Measurements from ENCODE around the gene ASIC2.

DNA sequence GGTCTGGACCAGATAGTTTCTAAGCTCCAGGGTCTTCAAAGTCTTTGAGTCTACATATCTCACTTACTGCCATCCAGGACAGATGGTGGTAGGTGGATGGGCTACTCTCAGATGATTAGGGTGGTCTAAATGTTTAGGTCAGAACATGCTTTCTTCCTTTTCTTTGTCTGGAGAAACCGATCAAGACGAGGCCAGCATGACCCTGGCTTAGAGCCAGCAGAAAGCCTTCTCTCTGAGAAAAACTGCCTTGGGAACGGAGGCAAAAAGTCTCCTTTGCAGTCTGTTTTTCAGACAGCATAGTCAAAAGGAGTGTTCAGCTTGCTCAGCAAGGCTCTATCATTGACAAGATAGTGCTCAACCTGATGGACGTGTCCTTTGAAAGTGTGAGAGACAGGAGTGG is 252.6 kb downstream of the ASIC2 start:
- TF ChIP-seq, protein P1, sequence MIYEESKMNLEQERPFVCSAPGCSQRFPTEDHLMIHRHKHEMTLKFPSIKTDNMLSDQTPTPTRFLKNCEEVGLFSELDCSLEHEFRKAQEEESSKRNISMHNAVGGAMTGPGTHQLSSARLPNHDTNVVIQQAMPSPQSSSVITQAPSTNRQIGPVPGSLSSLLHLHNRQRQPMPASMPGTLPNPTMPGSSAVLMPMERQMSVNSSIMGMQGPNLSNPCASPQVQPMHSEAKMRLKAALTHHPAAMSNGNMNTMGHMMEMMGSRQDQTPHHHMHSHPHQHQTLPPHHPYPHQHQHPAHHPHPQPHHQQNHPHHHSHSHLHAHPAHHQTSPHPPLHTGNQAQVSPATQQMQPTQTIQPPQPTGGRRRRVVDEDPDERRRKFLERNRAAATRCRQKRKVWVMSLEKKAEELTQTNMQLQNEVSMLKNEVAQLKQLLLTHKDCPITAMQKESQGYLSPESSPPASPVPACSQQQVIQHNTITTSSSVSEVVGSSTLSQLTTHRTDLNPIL (CRISPR knock-in tag; IDR thresholded peaks at IDR 0.05; ENCODE audit: low read depth), result no peak
- TF ChIP-seq PPARA (CRISPR knock-in tag; IDR thresholded peaks at IDR 0.05; ENCODE audit: borderline replicate concordance) (no peak), ZFP3 (CRISPR knock-in tag; IDR thresholded peaks at IDR 0.05) (no peak), TOX (CRISPR knock-in tag; IDR thresholded peaks at IDR 0.05; ENCODE audit: borderline replicate concordance) (no peak), ZC3H10 (CRISPR knock-in tag; IDR thresholded peaks at IDR 0.05) (no peak), OSR1 (CRISPR knock-in tag; IDR thresholded peaks at IDR 0.05) (no peak), ARNTL (CRISPR knock-in tag; IDR thresholded peaks at IDR 0.05; ENCODE audit: borderline replicate concordance, low read depth) (no peak)
- TF ChIP-seq, protein P2, sequence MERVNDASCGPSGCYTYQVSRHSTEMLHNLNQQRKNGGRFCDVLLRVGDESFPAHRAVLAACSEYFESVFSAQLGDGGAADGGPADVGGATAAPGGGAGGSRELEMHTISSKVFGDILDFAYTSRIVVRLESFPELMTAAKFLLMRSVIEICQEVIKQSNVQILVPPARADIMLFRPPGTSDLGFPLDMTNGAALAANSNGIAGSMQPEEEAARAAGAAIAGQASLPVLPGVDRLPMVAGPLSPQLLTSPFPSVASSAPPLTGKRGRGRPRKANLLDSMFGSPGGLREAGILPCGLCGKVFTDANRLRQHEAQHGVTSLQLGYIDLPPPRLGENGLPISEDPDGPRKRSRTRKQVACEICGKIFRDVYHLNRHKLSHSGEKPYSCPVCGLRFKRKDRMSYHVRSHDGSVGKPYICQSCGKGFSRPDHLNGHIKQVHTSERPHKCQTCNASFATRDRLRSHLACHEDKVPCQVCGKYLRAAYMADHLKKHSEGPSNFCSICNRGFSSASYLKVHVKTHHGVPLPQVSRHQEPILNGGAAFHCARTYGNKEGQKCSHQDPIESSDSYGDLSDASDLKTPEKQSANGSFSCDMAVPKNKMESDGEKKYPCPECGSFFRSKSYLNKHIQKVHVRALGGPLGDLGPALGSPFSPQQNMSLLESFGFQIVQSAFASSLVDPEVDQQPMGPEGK (CRISPR knock-in tag; IDR thresholded peaks at IDR 0.05; ENCODE audit: borderline replicate concordance), result no peak
- TF ChIP-seq, protein P3, sequence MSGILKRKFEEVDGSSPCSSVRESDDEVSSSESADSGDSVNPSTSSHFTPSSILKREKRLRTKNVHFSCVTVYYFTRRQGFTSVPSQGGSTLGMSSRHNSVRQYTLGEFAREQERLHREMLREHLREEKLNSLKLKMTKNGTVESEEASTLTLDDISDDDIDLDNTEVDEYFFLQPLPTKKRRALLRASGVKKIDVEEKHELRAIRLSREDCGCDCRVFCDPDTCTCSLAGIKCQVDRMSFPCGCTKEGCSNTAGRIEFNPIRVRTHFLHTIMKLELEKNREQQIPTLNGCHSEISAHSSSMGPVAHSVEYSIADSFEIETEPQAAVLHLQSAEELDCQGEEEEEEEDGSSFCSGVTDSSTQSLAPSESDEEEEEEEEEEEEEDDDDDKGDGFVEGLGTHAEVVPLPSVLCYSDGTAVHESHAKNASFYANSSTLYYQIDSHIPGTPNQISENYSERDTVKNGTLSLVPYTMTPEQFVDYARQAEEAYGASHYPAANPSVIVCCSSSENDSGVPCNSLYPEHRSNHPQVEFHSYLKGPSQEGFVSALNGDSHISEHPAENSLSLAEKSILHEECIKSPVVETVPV (CRISPR knock-in tag; IDR thresholded peaks at IDR 0.05), result no peak
- TF ChIP-seq, protein P4, sequence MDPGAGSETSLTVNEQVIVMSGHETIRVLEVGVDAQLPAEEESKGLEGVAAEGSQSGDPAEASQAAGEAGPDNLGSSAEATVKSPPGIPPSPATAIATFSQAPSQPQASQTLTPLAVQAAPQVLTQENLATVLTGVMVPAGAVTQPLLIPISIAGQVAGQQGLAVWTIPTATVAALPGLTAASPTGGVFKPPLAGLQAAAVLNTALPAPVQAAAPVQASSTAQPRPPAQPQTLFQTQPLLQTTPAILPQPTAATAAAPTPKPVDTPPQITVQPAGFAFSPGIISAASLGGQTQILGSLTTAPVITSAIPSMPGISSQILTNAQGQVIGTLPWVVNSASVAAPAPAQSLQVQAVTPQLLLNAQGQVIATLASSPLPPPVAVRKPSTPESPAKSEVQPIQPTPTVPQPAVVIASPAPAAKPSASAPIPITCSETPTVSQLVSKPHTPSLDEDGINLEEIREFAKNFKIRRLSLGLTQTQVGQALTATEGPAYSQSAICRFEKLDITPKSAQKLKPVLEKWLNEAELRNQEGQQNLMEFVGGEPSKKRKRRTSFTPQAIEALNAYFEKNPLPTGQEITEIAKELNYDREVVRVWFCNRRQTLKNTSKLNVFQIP (CRISPR knock-in tag; IDR thresholded peaks at IDR 0.05; ENCODE audit: borderline replicate concordance, low read depth), result no peak

Data from SK-N-SH treated with all-trans-retinoic acid at 6 μM for 48 hours (cell line).